H1 (cell line): ENCODE results near the gene PPP2R2B. TPM values are rescaled to one million over a fixed set of nuclear protein-coding genes. Genes with fewer than 3 reads are reported as not detected.

Experiments used
- CTCF ChIA-PET: fragments of 300-600 bp; sonication (Branson Sonifier 250); formaldehyde crosslinking; loops from one replicate; lab custom pipeline; 2021; ENCODE audit not compliant: partially characterized antibody; lab: Charles Lee
- POLR2A ChIA-PET: fragments of 300-600 bp; sonication (Branson Sonifier 250); formaldehyde crosslinking; loops from one replicate; lab custom pipeline; 2021; ENCODE audit warnings: inconsistent platforms; ENCODE audit not compliant: partially characterized antibody; lab: Charles Lee
- DNase-seq, 2 experiments: peaks; one replicate each; pipeline versions ENCODE4 v3.0.0 to v3.0.0-alpha.2; 2010 to 2022; ENCODE audit warnings: low spot score in 2 of 2, low read depth in 1 of 2, mixed read lengths in 1 of 2
- FAIRE-seq: peaks from 2 replicates; lab custom pipeline; 2011; peaks lifted over from hg19 to GRCh38; lab: Jason Lieb, UNC
- H2AFZ ChIP-seq: 2 replicates; pipeline ENCODE4 v1.8.1; 2012; ENCODE audit warnings: low read length, inconsistent platforms
- H2AK5ac ChIP-seq: 2 replicates; pipeline ENCODE4 v1.6.1; 2013; ENCODE audit warnings: low read depth, low read length
- H2BK120ac ChIP-seq: replicated peaks from 2 replicates; pipeline ENCODE3; 2013; ENCODE audit warnings: low read depth, low read length, inconsistent platforms
- H2BK12ac ChIP-seq: 2 replicates; pipeline ENCODE4 v1.6.1; 2013; ENCODE audit warnings: low read depth, low read length
- H2BK15ac ChIP-seq: 2 replicates; pipeline ENCODE4 v1.6.1; 2013; ENCODE audit warnings: low read length
- H2BK20ac ChIP-seq: 2 replicates; pipeline ENCODE4 v1.6.1; 2013; ENCODE audit warnings: low read length
- H2BK5ac ChIP-seq: 2 replicates; pipeline ENCODE4 v1.6.1; 2013; ENCODE audit warnings: low read depth, low read length
- H3K14ac ChIP-seq: 2 replicates; pipeline ENCODE4 v1.6.1; 2013; ENCODE audit warnings: inconsistent platforms; ENCODE audit not compliant: insufficient read length
- H3K18ac ChIP-seq: 2 replicates; pipeline ENCODE4 v1.6.1; 2013; ENCODE audit warnings: low read length; ENCODE audit errors: extremely low read depth
- H3K23ac ChIP-seq: 2 replicates; pipeline ENCODE4 v1.6.1; 2013; ENCODE audit warnings: inconsistent platforms; ENCODE audit not compliant: insufficient read length
- H3K23me2 ChIP-seq: 2 replicates; pipeline ENCODE4 v1.6.1; 2013; ENCODE audit warnings: low read depth, low read length
- H3K27ac ChIP-seq: 2 replicates; pipeline ENCODE4 v1.6.1; 2011; ENCODE audit warnings: low read depth, low read length, inconsistent platforms
- H3K27me3 ChIP-seq, 4 experiments: replicated peaks in 1 of 4; 1 replicate in 1 of 4; 2 replicates in 3 of 4; pipeline versions ENCODE4 v1.6.1 to v1.8.1; 2011 to 2013; ENCODE audit warnings: low read length in 3 of 4, mild to moderate bottlenecking in 3 of 4, inconsistent platforms in 2 of 4, mixed read lengths in 2 of 4, moderate library complexity in 1 of 4; ENCODE audit not compliant: control insufficient read depth in 3 of 4, insufficient read depth in 3 of 4; ENCODE audit errors: extremely low read depth in 1 of 4
- H3K36me3 ChIP-seq, 4 experiments: 2 replicates each; pipeline versions ENCODE4 v1.6.1 to v1.8.1; 2011 to 2013; ENCODE audit warnings: mild to moderate bottlenecking in 4 of 4, low read length in 3 of 4, moderate library complexity in 2 of 4, control low read depth in 1 of 4, inconsistent platforms in 1 of 4; ENCODE audit not compliant: insufficient read depth in 4 of 4, control insufficient read depth in 2 of 4
- H3K4ac ChIP-seq: replicated peaks from 2 replicates; pipeline ENCODE3; 2013; ENCODE audit warnings: low read length, low read depth, mixed read lengths, inconsistent platforms; ENCODE audit not compliant: insufficient read length
- H3K4me1 ChIP-seq, 4 experiments: replicated peaks in 1 of 4; 1 replicate in 1 of 4; 2 replicates in 3 of 4; pipeline versions ENCODE4 v1.6.1 to v1.8.1; 2011 to 2013; ENCODE audit warnings: low read length in 3 of 4, inconsistent platforms in 2 of 4, mixed read lengths in 1 of 4; ENCODE audit not compliant: insufficient read depth in 4 of 4, control insufficient read depth in 3 of 4
- H3K4me2 ChIP-seq, 2 experiments: 2 replicates each; pipeline versions ENCODE4 v1.6.1 to v1.8.1; 2011 to 2013; ENCODE audit warnings: low read depth in 2 of 2, low read length in 2 of 2, control low read depth in 1 of 2, inconsistent platforms in 1 of 2, mild to moderate bottlenecking in 1 of 2; ENCODE audit not compliant: insufficient read depth in 1 of 2
- H3K4me3 ChIP-seq, 4 experiments: fragments of 200-600, 300-600 bp in 1 of 4; sonication (generic), shearing (Covaris generic), sonication (Bioruptor Twin) in 1 of 4; 2 replicates each; pipeline versions ENCODE4 v1.5.1 to v1.8.1; 2011 to 2016; ENCODE audit warnings: low read length in 4 of 4, low read depth in 3 of 4, control low read depth in 2 of 4, inconsistent platforms in 2 of 4, mild to moderate bottlenecking in 2 of 4, mixed read lengths in 1 of 4, moderate library complexity in 1 of 4; ENCODE audit not compliant: insufficient read depth in 2 of 4; ENCODE audit errors: extremely low read depth in 1 of 4
- H3K56ac ChIP-seq: replicated peaks from 2 replicates; pipeline ENCODE3; 2013; ENCODE audit warnings: low read depth, mild to moderate bottlenecking, mixed read lengths, low read length, inconsistent platforms; ENCODE audit not compliant: insufficient read length
- H3K79me1 ChIP-seq: 2 replicates; pipeline ENCODE4 v1.6.1; 2013; ENCODE audit warnings: low read depth, low read length, control low read depth
- H3K79me2 ChIP-seq, 2 experiments: 2 replicates each; pipeline versions ENCODE4 v1.6.1 to v1.8.1; 2012 to 2013; ENCODE audit warnings: low read length in 2 of 2, mild to moderate bottlenecking in 2 of 2, inconsistent platforms in 1 of 2; ENCODE audit not compliant: insufficient read depth in 2 of 2, control insufficient read depth in 1 of 2
- H3K9ac ChIP-seq, 4 experiments: replicated peaks in 1 of 4; 1 replicate in 1 of 4; 2 replicates in 3 of 4; pipeline versions ENCODE4 v1.6.1 to v1.8.1; 2011 to 2013; ENCODE audit warnings: low read depth in 3 of 4, low read length in 3 of 4, control low read depth in 2 of 4, mild to moderate bottlenecking in 2 of 4, moderate library complexity in 2 of 4, inconsistent platforms in 1 of 4; ENCODE audit errors: extremely low read depth in 1 of 4
- H3K9me3 ChIP-seq, 2 experiments: 2 replicates each; pipeline versions ENCODE4 v1.6.1 to v1.8.1; 2012 to 2013; ENCODE audit warnings: mild to moderate bottlenecking in 2 of 2, moderate library complexity in 2 of 2, control low read depth in 1 of 2, inconsistent platforms in 1 of 2, low read depth in 1 of 2, low read length in 1 of 2, mixed read lengths in 1 of 2; ENCODE audit not compliant: insufficient read depth in 2 of 2
- H4K20me1 ChIP-seq, 2 experiments: replicated peaks in 1 of 2; 2 replicates each; pipeline versions ENCODE3 to v1.8.1; 2011 to 2013; ENCODE audit warnings: inconsistent platforms in 2 of 2, low read length in 2 of 2, mild to moderate bottlenecking in 1 of 2; ENCODE audit not compliant: insufficient read depth in 2 of 2, control insufficient read depth in 1 of 2
- H4K5ac ChIP-seq: 2 replicates; pipeline ENCODE4 v1.6.1; 2013; ENCODE audit warnings: low read length, low read depth, mixed read lengths, inconsistent platforms; ENCODE audit not compliant: insufficient read length
- H4K8ac ChIP-seq: 2 replicates; pipeline ENCODE4 v1.8.0; 2013; ENCODE audit warnings: mild to moderate bottlenecking, moderate library complexity, low read length, inconsistent platforms; ENCODE audit not compliant: insufficient read depth; ENCODE audit errors: extremely low read depth
- H4K91ac ChIP-seq: replicated peaks from 2 replicates; pipeline ENCODE3; 2013; ENCODE audit warnings: low read length, mixed read lengths, inconsistent platforms; ENCODE audit not compliant: insufficient read length
- ASH2L ChIP-seq: fragments of 200-600, 300-600 bp; sonication (generic); IDR thresholded peaks from one replicate; pipeline ENCODE4 v1.7.1; 2017; ENCODE audit warnings: low read length
- ATF3 ChIP-seq: IDR thresholded peaks from 2 replicates; pipeline ENCODE4 v1.6.1; 2011; ENCODE audit warnings: low read depth, mild to moderate bottlenecking, low read length; ENCODE audit not compliant: insufficient read depth
- CHD1 ChIP-seq: IDR thresholded peaks from 2 replicates; pipeline ENCODE4 v1.6.1; 2012; ENCODE audit warnings: low read depth, low read length, improper control_type of control experiment
- E2F6 ChIP-seq: IDR thresholded peaks from 2 replicates; pipeline ENCODE4 v1.6.1; 2012; ENCODE audit warnings: inconsistent platforms
- EP300 ChIP-seq, 2 experiments: IDR thresholded peaks; 1 replicate in 1 of 2; 2 replicates in 1 of 2; pipeline ENCODE4 v1.6.1; 2011 to 2012; ENCODE audit warnings: low read depth in 2 of 2, low read length in 2 of 2, mild to moderate bottlenecking in 2 of 2, borderline replicate concordance in 1 of 2, inconsistent platforms in 1 of 2, moderate library complexity in 1 of 2
- GABPA ChIP-seq: IDR thresholded peaks from 2 replicates; pipeline ENCODE4 v1.6.1; 2011; ENCODE audit warnings: mild to moderate bottlenecking, low read length, moderate library complexity, borderline replicate concordance; ENCODE audit not compliant: insufficient read depth
- JUND ChIP-seq: IDR thresholded peaks from 2 replicates; pipeline ENCODE4 v1.6.1; 2011; ENCODE audit warnings: mild to moderate bottlenecking, improper control_type of control experiment, low read length
- RBBP5 ChIP-seq: IDR thresholded peaks from 2 replicates; pipeline ENCODE4 v1.7.1; 2012; ENCODE audit warnings: low read depth, mild to moderate bottlenecking, inconsistent platforms, low read length, moderate library complexity, borderline replicate concordance
- SP2 ChIP-seq: IDR thresholded peaks from 2 replicates; pipeline ENCODE4 v1.6.1; 2012; ENCODE audit warnings: mild to moderate bottlenecking, low read length, inconsistent platforms
- SUZ12 ChIP-seq: fragments of 200-600 bp; sonication (generic); IDR thresholded peaks from 2 replicates; pipeline ENCODE4 v1.6.1; 2012; ENCODE audit warnings: mild to moderate bottlenecking, inconsistent platforms, low read length, moderate library complexity, mixed read lengths
- WGBS, 2 experiments: shearing (Covaris generic) in 1 of 2; methylation state at CpG; one replicate each; pipeline versions ENCODE4 v1.1.6 to v1.1.7; 2013 to 2015; ENCODE audit warnings: low lambda C conversion rate in 2 of 2, mixed read lengths in 2 of 2, inconsistent platforms in 1 of 2, low coverage in 1 of 2, missing lambda C conversion rate in 1 of 2; ENCODE audit not compliant: insufficient replicate concordance in 2 of 2, insufficient coverage in 1 of 2, insufficient read length in 1 of 2; ENCODE audit errors: extremely low coverage in 1 of 2, missing lambda C conversion rate in 1 of 2; 5-methylcytosine and 5-hydroxymethylcytosine counted together
- polyA plus RNA-seq, 7 experiments: library from polyadenylated mRNA; depleted of rRNA in 3 of 7; stranded (reverse) in 5 of 7; unstranded in 2 of 7; fragments of >200 nt in 5 of 7; fragments of 200-250 nt in 2 of 7; gene quantifications; 1 replicate in 5 of 7; 2 replicates in 1 of 7; 4 replicates in 1 of 7; pipeline versions ENCODE4 v1.2.1 to v1.2.3, GENCODE V29; 2011 to 2013; ENCODE audit warnings: missing spikeins in 2 of 7, mixed read lengths in 2 of 7
- total RNA-seq: library from RNA; stranded (reverse); fragmentation: NEBNext Ultra II Directional; extraction: Animal tissue kit (Norgen Biotek cat#: 25700); gene quantifications from 2 replicates; pipeline ENCODE4 v1.2.1, GENCODE V29; 2021
- TF ChIP-seq, protein P1 (sequence below): IDR thresholded peaks from 2 replicates; pipeline ENCODE4 v1.6.1; 2012; ENCODE audit warnings: low read length, inconsistent platforms

The PPP2R2B gene
- total and polyA plus RNA-seq, 2 of the 8 experiments (the other 6 are each of a cell fraction or from before 2014, with no cell fraction given): 21.1 to 37.1 TPM

DNA sequence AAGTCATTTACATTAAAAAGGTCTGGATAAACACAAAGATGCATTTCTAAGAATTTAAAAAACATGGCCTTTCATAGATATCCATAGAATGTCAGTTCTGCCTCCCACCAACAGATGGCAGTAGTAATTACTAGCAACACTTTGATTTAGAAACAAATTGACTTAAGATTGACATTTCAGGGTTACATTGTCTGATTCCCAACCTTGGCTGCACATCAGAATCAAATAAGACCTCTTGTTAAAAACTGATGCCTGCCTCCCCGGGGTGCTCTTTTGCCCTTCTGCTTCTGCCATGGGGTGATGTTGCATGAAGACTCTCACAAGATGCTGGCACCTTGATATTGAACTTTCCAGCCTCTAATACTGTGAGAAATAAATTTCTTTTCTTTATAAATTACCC is 216.3 kb downstream of the PPP2R2B start:
- Histone ChIP-seq H4K8ac (no peak overlapping the region), H3K27ac (no peak overlapping the region), H2BK12ac (no peak overlapping the region), H3K79me2 (no peaks in the 10 kb centered on the region), H3K4me3 (no peak overlapping the region), H2AK5ac (no peak overlapping the region), H2BK20ac (no peak overlapping the region), H3K14ac (no peak overlapping the region), H3K27me3 (no peaks in the 10 kb centered on the region), H3K4me1 (peaks cover 0 to 5% (median 2%) of the 10 kb centered on the region in 4 experiments; a peak in 2 of 7 replicates), H2BK5ac (no peak overlapping the region), H4K91ac (no peak overlapping the region), H2BK15ac (no peak overlapping the region), H4K20me1 (no peaks in the 10 kb centered on the region), H3K23me2 (no peaks in the 10 kb centered on the region; the same call in 1 of the 2 replicates), H2AFZ (no peak overlapping the region), H2BK120ac (no peak overlapping the region), H3K18ac (no peak overlapping the region), H3K9me3 (no peaks in the 10 kb centered on the region), H3K79me1 (no peaks in the 10 kb centered on the region), H3K9ac (no peak overlapping the region), H3K4me2 (no peak overlapping the region), H3K4ac (no peak overlapping the region), H4K5ac (no peak overlapping the region), H3K36me3 (no peaks in the 10 kb centered on the region), H3K56ac (no peak overlapping the region), H3K23ac (no peak overlapping the region)
- WGBS, 2 experiments: 96% methylated on average over 1 of the region's 1 CpG; no CpG with 5 or more reads in 1 of the 2 experiments
- POLR2A ChIA-PET: no interaction called here
- peak; percentile 70 for FAIRE-seq
- DNase-seq: no peak
- CTCF ChIA-PET: interaction anchor here (0.7 to 2.7 kb wide), 16 partner anchors 9 to 304 kb away, joined by 3 to 18 read pairs (median 4); no protein-coding TSS in a partner anchor
- TF ChIP-seq SUZ12: no peak
- no peak for TF ChIP-seq ASH2L
- TF ChIP-seq, protein P1, sequence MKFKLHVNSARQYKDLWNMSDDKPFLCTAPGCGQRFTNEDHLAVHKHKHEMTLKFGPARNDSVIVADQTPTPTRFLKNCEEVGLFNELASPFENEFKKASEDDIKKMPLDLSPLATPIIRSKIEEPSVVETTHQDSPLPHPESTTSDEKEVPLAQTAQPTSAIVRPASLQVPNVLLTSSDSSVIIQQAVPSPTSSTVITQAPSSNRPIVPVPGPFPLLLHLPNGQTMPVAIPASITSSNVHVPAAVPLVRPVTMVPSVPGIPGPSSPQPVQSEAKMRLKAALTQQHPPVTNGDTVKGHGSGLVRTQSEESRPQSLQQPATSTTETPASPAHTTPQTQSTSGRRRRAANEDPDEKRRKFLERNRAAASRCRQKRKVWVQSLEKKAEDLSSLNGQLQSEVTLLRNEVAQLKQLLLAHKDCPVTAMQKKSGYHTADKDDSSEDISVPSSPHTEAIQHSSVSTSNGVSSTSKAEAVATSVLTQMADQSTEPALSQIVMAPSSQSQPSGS: no peak
- no peak for TF ChIP-seq EP300 (IDR thresholded peaks at IDR 0.05; ENCODE audit: borderline replicate concordance in 1 of 2, low read depth in 2 of 2, low read length in 2 of 2)
- no peak for TF ChIP-seq GABPA
- no peak for TF ChIP-seq JUND
- no peak for TF ChIP-seq CHD1
- no peak for TF ChIP-seq RBBP5
- no peak for TF ChIP-seq E2F6
- TF ChIP-seq SP2: no peak
- TF ChIP-seq ATF3: no peak
